GM10248 (cell line): ENCODE data around the gene CPNE4.

Experiments used
- CTCF ChIA-PET: fragments of 300-600 bp; sonication (Branson Sonifier 250); formaldehyde crosslinking; extraction: SDS; loops from one replicate; lab custom pipeline; 2021; ENCODE audit warnings: antibody characterized with exemption; lab: Yijun Ruan, JAX
- POLR2A ChIA-PET: fragments of 350-650 bp; sonication (Branson Sonifier 250); formaldehyde crosslinking; extraction: SDS; loops from one replicate; lab custom pipeline; 2020; ENCODE audit warnings: antibody characterized with exemption; lab: Yijun Ruan, JAX
- DNase-seq: peaks from one replicate; pipeline ENCODE4 v3.0.0; 2012; ENCODE audit errors: extremely low spot score
- CTCF ChIP-seq: IDR thresholded peaks from 2 replicates; pipeline ENCODE4 v1.5.1; 2012; ENCODE audit warnings: mild to moderate bottlenecking, low read depth; ENCODE audit errors: extremely low read depth, missing control alignments, control extremely low read depth

Gene CPNE4

GRCh38 chr3:131944676-131945075 is 90.1 kb downstream of the CPNE4 start:
- no peak for DNase-seq
- TF ChIP-seq CTCF = no peak
- POLR2A ChIA-PET = no interaction called here
- CTCF ChIA-PET = interaction anchor here (1.1 to 1.4 kb wide), 2 partner anchors 32 to 149 kb away, joined by 4 to 5 read pairs; no protein-coding TSS in a partner anchor

- ChIA-PET POLR2A (no interaction called here), CTCF (no interaction called here)
- no peak for TF ChIP-seq CTCF
- no peak for DNase-seq
These were observed 101.1 kb downstream of the CPNE4 start for GRCh38 chr3:131933665-131934064.

- CTCF ChIA-PET = no interaction called here
These were observed 106.2 kb downstream of the CPNE4 start for GRCh38 chr3:131928593-131928992.

GRCh38 chr3:131925571-131925970 is 109.2 kb downstream of the CPNE4 start:
- CTCF ChIA-PET = no interaction called here
- DNase-seq = no peak
- TF ChIP-seq CTCF = no peak
- POLR2A ChIA-PET = no interaction called here

More at GRCh38 chr3:131928593-131928992, 106.2 kb downstream of the CPNE4 start:
- no peak for DNase-seq
- POLR2A ChIA-PET = no interaction called here
- TF ChIP-seq CTCF = no peak

GRCh38 chr3:131922356-131922755 is 112.5 kb downstream of the CPNE4 start:
- ChIA-PET POLR2A (no interaction called here), CTCF (no interaction called here)
- TF ChIP-seq CTCF = no peak
- DNase-seq = no peak

- DNase-seq = no peak
- TF ChIP-seq CTCF = no peak
- POLR2A ChIA-PET = no interaction called here
- CTCF ChIA-PET = no interaction called here
These were observed 117.8 kb downstream of the CPNE4 start for GRCh38 chr3:131917006-131917405.

GRCh38 chr3:131914090-131914691 is 120.6 kb downstream of the CPNE4 start:
- no peak for DNase-seq
- ChIA-PET CTCF (no interaction called here), POLR2A (no interaction called here)
- no peak for TF ChIP-seq CTCF
